ENCODE data around the gene CGB3.

Gene CGB3

DNA sequence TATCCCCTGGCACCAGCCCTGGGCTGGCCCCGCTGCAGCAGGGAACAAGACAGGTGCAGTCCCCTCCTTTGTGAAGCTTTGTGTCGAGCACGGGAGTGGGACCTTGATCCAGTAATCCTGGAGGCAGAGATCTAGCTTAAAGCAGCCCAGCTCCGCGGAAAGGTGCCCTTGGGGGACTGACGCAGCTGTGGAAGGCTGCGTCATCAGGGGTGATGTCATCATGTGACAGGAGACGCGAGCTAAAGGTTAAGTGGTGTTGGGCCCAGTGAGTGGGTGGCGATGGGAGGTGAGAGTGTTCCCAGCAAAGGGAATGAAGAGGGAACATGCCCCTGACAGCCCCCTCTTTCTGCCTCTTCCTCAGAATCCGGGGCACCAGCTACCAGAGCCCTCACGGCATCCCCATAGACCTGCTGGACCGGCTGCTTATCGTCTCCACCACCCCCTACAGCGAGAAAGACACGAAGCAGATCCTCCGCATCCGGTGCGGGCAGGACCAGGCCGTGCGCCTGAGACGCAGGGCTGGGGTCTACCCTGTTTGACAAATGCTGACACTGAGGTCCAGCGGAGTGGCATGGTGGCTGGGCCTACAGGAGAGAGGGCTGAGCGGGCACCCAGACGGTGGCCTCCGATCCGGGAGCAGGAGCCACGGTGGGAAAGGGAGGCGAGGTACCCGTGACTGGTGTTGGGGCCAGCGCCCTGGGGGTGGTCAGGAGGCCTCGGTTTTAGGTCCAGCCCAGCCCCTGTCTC lies 9.8 kb downstream of the CGB3 start:
- TF ChIP-seq, protein P1, sequence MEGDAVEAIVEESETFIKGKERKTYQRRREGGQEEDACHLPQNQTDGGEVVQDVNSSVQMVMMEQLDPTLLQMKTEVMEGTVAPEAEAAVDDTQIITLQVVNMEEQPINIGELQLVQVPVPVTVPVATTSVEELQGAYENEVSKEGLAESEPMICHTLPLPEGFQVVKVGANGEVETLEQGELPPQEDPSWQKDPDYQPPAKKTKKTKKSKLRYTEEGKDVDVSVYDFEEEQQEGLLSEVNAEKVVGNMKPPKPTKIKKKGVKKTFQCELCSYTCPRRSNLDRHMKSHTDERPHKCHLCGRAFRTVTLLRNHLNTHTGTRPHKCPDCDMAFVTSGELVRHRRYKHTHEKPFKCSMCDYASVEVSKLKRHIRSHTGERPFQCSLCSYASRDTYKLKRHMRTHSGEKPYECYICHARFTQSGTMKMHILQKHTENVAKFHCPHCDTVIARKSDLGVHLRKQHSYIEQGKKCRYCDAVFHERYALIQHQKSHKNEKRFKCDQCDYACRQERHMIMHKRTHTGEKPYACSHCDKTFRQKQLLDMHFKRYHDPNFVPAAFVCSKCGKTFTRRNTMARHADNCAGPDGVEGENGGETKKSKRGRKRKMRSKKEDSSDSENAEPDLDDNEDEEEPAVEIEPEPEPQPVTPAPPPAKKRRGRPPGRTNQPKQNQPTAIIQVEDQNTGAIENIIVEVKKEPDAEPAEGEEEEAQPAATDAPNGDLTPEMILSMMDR (conservative IDR thresholded peaks at IDR 0.05; ENCODE audit: low read length): no peak
- DNase-seq (ENCODE audit: low read depth): no peak

DNA sequence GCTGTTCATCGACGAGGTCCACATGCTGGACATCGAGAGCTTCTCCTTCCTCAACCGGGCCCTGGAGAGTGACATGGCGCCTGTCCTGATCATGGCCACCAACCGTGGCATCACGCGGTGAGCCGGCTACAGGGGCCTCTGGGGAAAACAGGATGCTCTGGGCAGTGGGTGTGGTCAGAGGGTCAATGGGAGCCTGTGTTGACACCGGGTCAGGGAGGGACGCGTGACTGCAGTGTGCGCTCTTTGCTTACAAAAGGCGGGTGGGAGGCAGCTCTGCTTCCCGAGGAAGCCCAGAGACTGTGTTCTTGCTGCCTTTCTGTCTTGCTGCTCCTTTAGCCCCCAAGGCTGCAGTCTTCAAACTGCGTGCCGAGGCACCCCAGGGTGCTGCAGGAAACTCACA lies 12.9 kb downstream of the CGB3 start:
- TF ChIP-seq, protein P1 (conservative IDR thresholded peaks at IDR 0.05; ENCODE audit: low read length): no peak
- no peak for DNase-seq (ENCODE audit: low read depth)

More for the DNA sequence above, 9.8 kb downstream of the CGB3 start:
- H3K4me3 ChIP-seq (ENCODE audit: low read length): no peak overlapping the region

DNA sequence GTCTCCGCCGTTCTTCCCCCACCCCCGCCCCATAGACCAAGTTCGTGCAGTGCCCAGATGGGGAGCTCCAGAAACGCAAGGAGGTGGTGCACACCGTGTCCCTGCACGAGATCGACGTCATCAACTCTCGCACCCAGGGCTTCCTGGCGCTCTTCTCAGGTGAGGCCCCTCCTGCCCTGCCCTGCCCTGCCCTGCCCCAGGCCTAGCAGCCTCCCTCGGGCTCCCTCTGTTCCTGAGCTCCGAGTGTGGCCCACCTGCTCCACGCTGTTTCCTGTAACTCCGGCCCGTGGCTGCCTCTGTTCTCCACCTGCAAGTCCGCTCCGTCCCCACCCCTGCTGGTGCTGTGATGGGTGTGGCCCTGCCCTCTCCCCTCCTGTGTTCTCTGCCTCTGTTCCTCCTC lies 13.7 kb downstream of the CGB3 start:
- TF ChIP-seq, protein P1 (conservative IDR thresholded peaks at IDR 0.05; ENCODE audit: low read length): no peak
- no peak for DNase-seq (ENCODE audit: low read depth)
- H3K4me3 ChIP-seq (ENCODE audit: low read length): no peak overlapping the region

More for the DNA sequence above, 12.9 kb downstream of the CGB3 start:
- no peak overlapping the region for H3K4me3 ChIP-seq (ENCODE audit: low read length)

DNA sequence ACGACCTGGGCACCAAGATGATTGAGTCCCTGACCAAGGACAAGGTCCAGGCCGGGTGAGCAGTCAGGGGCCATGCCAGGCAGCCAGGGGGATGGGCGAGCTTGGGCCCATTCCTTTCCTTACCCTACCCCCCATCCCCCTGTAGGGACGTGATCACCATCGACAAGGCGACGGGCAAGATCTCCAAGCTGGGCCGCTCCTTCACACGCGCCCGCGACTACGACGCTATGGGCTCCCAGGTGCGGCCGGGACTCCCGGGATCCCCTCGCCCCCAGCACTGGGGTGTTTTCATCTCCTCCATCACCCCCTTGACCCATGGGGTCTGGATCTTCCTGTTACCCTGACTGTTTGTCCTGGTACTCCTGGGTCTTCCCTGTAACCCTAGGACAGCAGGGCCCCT lies 14.3 kb downstream of the CGB3 start:
- DNase-seq (ENCODE audit: low read depth): no peak
- TF ChIP-seq, protein P1 (conservative IDR thresholded peaks at IDR 0.05; ENCODE audit: low read length): no peak
- H3K4me3 ChIP-seq (ENCODE audit: low read length): no peak overlapping the region

DNA sequence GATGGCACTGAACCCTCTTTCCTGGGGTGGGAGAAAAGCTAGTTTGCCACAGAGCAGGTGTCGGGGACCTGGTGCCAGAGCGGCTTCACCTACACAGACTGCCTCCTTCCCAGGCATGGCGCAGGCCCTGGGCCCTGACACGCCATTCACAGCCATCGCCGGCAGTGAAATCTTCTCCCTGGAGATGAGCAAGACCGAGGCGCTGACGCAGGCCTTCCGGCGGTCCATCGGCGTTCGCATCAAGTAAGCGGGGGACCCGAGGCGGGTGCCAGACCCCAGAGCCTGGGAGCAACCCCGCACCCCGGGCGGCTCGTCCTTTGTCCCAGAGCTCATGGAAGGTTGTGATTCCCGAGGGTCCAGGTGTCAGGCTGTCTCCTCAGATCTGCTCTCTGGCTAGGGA lies 17.2 kb downstream of the CGB3 start:
- TF ChIP-seq, protein P1 (conservative IDR thresholded peaks at IDR 0.05; ENCODE audit: low read length): no peak
- H3K4me3 ChIP-seq (ENCODE audit: low read length): no peak overlapping the region
- no peak for DNase-seq (ENCODE audit: low read depth)

DNA sequence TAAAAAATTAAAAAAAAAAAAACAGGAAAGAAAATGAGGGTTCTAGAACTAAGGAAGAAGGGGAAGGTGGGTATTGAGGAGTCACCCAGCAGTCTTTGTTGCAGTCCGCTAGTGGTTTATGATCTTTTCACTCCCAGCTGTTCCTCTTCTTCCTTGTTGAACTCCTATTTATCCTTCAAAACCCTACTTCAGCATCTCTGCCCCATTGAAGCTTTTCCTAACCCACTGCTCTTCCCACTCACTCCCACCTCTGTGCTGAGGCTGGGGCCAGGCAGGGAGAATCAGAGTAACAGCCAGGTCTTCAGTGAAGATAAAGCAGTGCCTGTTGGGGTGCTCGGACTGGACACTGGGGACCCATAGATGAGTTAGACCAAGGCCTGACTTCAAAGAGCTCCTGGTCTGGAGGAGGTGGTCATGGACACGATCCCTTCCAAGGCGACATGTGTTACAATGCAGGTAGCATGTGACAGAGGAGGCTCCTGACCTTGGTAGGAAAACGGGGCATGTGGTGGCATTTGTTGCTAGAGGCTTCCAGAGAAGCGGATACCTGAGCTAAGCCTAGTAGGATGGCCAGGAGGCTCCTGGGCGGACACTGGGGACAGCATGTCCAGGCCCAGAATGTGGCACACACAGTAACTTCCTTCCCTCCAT lies 19.0 kb downstream of the CGB3 start:
- H3K4me3 ChIP-seq (ENCODE audit: low read length): no peak overlapping the region
- TF ChIP-seq, protein P1 (conservative IDR thresholded peaks at IDR 0.05; ENCODE audit: low read length): no peak
- DNase-seq (ENCODE audit: low read depth): no peak

DNA sequence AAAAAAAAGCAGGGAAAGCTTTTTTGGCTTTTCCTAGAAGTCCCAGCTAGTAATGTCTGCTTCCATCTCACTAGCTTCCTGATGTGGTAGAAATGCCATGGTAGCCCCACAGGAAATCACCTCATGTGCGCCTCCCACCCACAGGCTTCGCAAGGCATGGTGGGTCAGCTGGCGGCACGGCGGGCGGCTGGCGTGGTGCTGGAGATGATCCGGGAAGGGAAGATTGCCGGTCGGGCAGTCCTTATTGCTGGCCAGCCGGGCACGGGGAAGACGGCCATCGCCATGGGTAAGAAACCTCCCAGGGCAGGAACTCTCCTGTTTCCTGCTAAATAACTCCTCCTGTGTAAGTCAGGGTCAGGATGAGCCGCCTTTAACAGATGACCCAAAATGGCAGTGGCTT lies 20.0 kb downstream of the CGB3 start:
- TF ChIP-seq, protein P1 (conservative IDR thresholded peaks at IDR 0.05; ENCODE audit: low read length): no peak
- no peak overlapping the region for H3K4me3 ChIP-seq (ENCODE audit: low read length)
- DNase-seq (ENCODE audit: low read depth): no peak
